Endometrial microvascular endothelial cells (primary cell): ENCODE results near the gene MBD3L2. TPM values are rescaled to one million over a fixed set of nuclear protein-coding genes. Genes with fewer than 3 reads are reported as not detected.
"Not testable (repeated sequence)": the region's sequence is repeated elsewhere in the genome, so short reads cannot be mapped to it uniquely, and the experiment has no call there.

ENCODE experiments used
- in situ Hi-C: cut with HindIII; loops from 2 replicates; pipeline ENCODE4 v1.10.0; 2017; ENCODE audit warnings: low sequenced_read_pairs, low pct_unique_long_range_greater_than_20kb; ENCODE audit errors: inconsistent ontology term
- total RNA-seq: library from RNA; depleted of rRNA; stranded (reverse); fragments of >200 nt; gene quantifications from one replicate; pipeline ENCODE4 v1.2.3, GENCODE V29; 2015; ENCODE audit errors: inconsistent ontology term

MBD3L2 gene
- not detected for total RNA-seq

GRCh38 chr19:7049021-7049420, at the start of gene MBD3L2:
TSS of gene MBD3L2 (plus strand) at chr19:7049321. CDS start at chr19:7049374, 53 bp downstream.
- in situ Hi-C loops: not testable (repeated sequence)

- in situ Hi-C loops: no loop called here
Measured at GRCh38 chr19:6999933-7000332, 49.2 kb upstream of the MBD3L2 start.

- in situ Hi-C loops: no loop called here
Measured at GRCh38 chr19:7000333-7000732, 48.8 kb upstream of the MBD3L2 start.

GRCh38 chr19:7000816-7001215, 48.3 kb upstream of the MBD3L2 start:
- in situ Hi-C loops: no loop called here

GRCh38 chr19:7004313-7004931, 44.7 kb upstream of the MBD3L2 start:
- in situ Hi-C loops: no loop called here

GRCh38 chr19:7006135-7006704, 42.9 kb upstream of the MBD3L2 start:
- in situ Hi-C loops: no loop called here

- in situ Hi-C loops: no loop called here
Measured at GRCh38 chr19:7007859-7008258, 41.3 kb upstream of the MBD3L2 start.

- in situ Hi-C loops: no loop called here
Measured at GRCh38 chr19:7010722-7011593, 38.2 kb upstream of the MBD3L2 start.

- in situ Hi-C loops: no loop called here
Measured at GRCh38 chr19:7013678-7014077, 35.4 kb upstream of the MBD3L2 start.

- in situ Hi-C loops: no loop called here
Measured at GRCh38 chr19:7018828-7019227, 30.3 kb upstream of the MBD3L2 start.

GRCh38 chr19:7021331-7021730, 27.8 kb upstream of the MBD3L2 start, which contains the start of gene MBD3L2B:
TSS of gene MBD3L2B (minus strand) at chr19:7021431. CDS start at chr19:7021397, 34 bp downstream.
- in situ Hi-C loops: not testable (repeated sequence)

- in situ Hi-C loops: not testable (repeated sequence)
Measured at GRCh38 chr19:7028790-7029189, 20.3 kb upstream of the MBD3L2 start.

- in situ Hi-C loops: not testable (repeated sequence)
Measured at GRCh38 chr19:7030278-7030677, 18.8 kb upstream of the MBD3L2 start, which contains the start of gene MBD3L5. TSS of gene MBD3L5 (plus strand) at chr19:7030578. CDS start at chr19:7030612, 34 bp downstream.

- in situ Hi-C loops: not testable (repeated sequence)
Measured at GRCh38 chr19:7040079-7040478, 9.0 kb upstream of the MBD3L2 start, which contains the start of gene MBD3L4. TSS of gene MBD3L4 (minus strand) at chr19:7040179. CDS start at chr19:7040144, 35 bp downstream.

- in situ Hi-C loops: not testable (repeated sequence)
Measured at GRCh38 chr19:7041563-7041962, 7.6 kb upstream of the MBD3L2 start.

- in situ Hi-C loops: not testable (repeated sequence)
Measured at GRCh38 chr19:7051421-7051820, 2.3 kb downstream of the MBD3L2 start.

GRCh38 chr19:7052896-7053295, 3.8 kb downstream of the MBD3L2 start:
- in situ Hi-C loops: not testable (repeated sequence)

- in situ Hi-C loops: not testable (repeated sequence)
Measured at GRCh38 chr19:7054635-7055368, 5.7 kb downstream of the MBD3L2 start.

- in situ Hi-C loops: not testable (repeated sequence)
Measured at GRCh38 chr19:7055679-7056078, 6.6 kb downstream of the MBD3L2 start.
